ENCODE measurements around the gene EPHX1. TPM values are rescaled to one million over a fixed set of nuclear protein-coding genes. Genes with fewer than 3 reads are reported as not detected.

EPHX1 gene
- total and polyA plus RNA-seq, 10 of the 15 experiments (the other 5 are each of a cell fraction or from before 2014, with no cell fraction given), result 0.33 to 2.9 (median 0.78) TPM; not detected in 2

- TF ChIP-seq, protein P1, sequence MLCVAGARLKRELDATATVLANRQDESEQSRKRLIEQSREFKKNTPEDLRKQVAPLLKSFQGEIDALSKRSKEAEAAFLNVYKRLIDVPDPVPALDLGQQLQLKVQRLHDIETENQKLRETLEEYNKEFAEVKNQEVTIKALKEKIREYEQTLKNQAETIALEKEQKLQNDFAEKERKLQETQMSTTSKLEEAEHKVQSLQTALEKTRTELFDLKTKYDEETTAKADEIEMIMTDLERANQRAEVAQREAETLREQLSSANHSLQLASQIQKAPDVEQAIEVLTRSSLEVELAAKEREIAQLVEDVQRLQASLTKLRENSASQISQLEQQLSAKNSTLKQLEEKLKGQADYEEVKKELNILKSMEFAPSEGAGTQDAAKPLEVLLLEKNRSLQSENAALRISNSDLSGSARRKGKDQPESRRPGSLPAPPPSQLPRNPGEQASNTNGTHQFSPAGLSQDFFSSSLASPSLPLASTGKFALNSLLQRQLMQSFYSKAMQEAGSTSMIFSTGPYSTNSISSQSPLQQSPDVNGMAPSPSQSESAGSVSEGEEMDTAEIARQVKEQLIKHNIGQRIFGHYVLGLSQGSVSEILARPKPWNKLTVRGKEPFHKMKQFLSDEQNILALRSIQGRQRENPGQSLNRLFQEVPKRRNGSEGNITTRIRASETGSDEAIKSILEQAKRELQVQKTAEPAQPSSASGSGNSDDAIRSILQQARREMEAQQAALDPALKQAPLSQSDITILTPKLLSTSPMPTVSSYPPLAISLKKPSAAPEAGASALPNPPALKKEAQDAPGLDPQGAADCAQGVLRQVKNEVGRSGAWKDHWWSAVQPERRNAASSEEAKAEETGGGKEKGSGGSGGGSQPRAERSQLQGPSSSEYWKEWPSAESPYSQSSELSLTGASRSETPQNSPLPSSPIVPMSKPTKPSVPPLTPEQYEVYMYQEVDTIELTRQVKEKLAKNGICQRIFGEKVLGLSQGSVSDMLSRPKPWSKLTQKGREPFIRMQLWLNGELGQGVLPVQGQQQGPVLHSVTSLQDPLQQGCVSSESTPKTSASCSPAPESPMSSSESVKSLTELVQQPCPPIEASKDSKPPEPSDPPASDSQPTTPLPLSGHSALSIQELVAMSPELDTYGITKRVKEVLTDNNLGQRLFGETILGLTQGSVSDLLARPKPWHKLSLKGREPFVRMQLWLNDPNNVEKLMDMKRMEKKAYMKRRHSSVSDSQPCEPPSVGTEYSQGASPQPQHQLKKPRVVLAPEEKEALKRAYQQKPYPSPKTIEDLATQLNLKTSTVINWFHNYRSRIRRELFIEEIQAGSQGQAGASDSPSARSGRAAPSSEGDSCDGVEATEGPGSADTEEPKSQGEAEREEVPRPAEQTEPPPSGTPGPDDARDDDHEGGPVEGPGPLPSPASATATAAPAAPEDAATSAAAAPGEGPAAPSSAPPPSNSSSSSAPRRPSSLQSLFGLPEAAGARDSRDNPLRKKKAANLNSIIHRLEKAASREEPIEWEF (IDR thresholded peaks at IDR 0.05; ENCODE audit: insufficient replicate concordance, low read depth, low read length), result no peak
- no peak for TF ChIP-seq RELA (IDR thresholded peaks at IDR 0.05; ENCODE audit: borderline replicate concordance, partially characterized antibody)
- TF ChIP-seq RB1 (IDR thresholded peaks at IDR 0.05; ENCODE audit: borderline replicate concordance), result no peak
- no peak for TF ChIP-seq CHD1 (IDR thresholded peaks at IDR 0.05; ENCODE audit: low read depth, low read length)
- TF ChIP-seq ZZZ3 (IDR thresholded peaks at IDR 0.05; ENCODE audit: control insufficient read depth, insufficient read length, low read depth), result no peak
- no peak for TF ChIP-seq PAX5 (IDR thresholded peaks at IDR 0.05; ENCODE audit: borderline replicate concordance, low read depth, low read length)
- no peak for TF ChIP-seq RCOR1 (conservative IDR thresholded peaks at IDR 0.05; ENCODE audit: low read depth, low read length)
- TF ChIP-seq GATAD2B (conservative IDR thresholded peaks at IDR 0.05; ENCODE audit: low read depth), result no peak
- TF ChIP-seq PML (IDR thresholded peaks at IDR 0.05; ENCODE audit: low read length), result no peak
Observed at GRCh38 chr1:225862581-225862950, 52.6 kb downstream of the EPHX1 start (continued).

- Histone ChIP-seq H3K27me3 (replicated peaks in 1 of 2; ENCODE audit: control insufficient read depth in 2 of 2, insufficient read depth in 2 of 2, low read length in 1 of 2) (no peaks in the 10 kb centered on the region), H3K36me3 (ENCODE audit: control insufficient read depth in 2 of 2, insufficient read depth in 2 of 2, low read length in 1 of 2) (peaks cover 18 to 20% of the 10 kb centered on the region in 2 experiments), H2AFZ (ENCODE audit: control insufficient read depth, low read depth, low read length) (no peak overlapping the region), H3K4me1 (ENCODE audit: control insufficient read depth, insufficient read depth, low read length) (peaks cover 6% of the 10 kb centered on the region), H4K20me1 (ENCODE audit: control insufficient read depth, insufficient read depth) (no peaks in the 10 kb centered on the region), H3K9ac (ENCODE audit: control insufficient read depth, insufficient read depth, low read length) (no peak overlapping the region), H3K4me3 (no peak overlapping the region), H3K79me2 (ENCODE audit: control insufficient read depth, insufficient read depth, low read length) (no peaks in the 10 kb centered on the region), H3K4me2 (ENCODE audit: control insufficient read depth, insufficient read depth) (no peak overlapping the region), H3K27ac (ENCODE audit: control insufficient read depth, insufficient read depth) (no peak overlapping the region), H3K9me3 (replicated peaks; ENCODE audit: control insufficient read depth, insufficient read depth, low read length) (no peaks in the 10 kb centered on the region)
- 98% methylated on average over 5 of the region's 5 CpGs for whole genome bisulfite sequencing (ENCODE audit: insufficient coverage, insufficient replicate concordance, low lambda C conversion rate, missing lambda C conversion rate)
- ChIA-PET POLR2A (no interaction called here), SMC1A (ENCODE audit: uncharacterized antibody, unreplicated experiment) (interaction anchor here (0.9 kb wide), 1 partner anchor 19 kb away, joined by 3 read pairs; the partner anchor contains the start of gene TMEM63A), RAD21 (ENCODE audit: unreplicated experiment) (no interaction called here), CTCF (no interaction called here)
- no peak for FAIRE-seq
- no TSS peak for BruUV-seq (replicated peaks)
- in situ Hi-C loops (cut with MboI) (no loop called here), intact Hi-C loops (cut with micrococcal nuclease; ENCODE audit: unreplicated experiment) (no loop called here)
- no peak for ATAC-seq
- DNase-seq (ENCODE audit: low read depth, low spot score), result no peak
- no peak for TF ChIP-seq DPF2 (IDR thresholded peaks at IDR 0.05)
- no peak for TF ChIP-seq E2F8 (IDR thresholded peaks at IDR 0.05; ENCODE audit: low read depth, partially characterized antibody)
- no peak for TF ChIP-seq GABPA (IDR thresholded peaks at IDR 0.05; ENCODE audit: low read depth)
- no peak for TF ChIP-seq LARP7 (IDR thresholded peaks at IDR 0.05)
- no peak for TF ChIP-seq JUND (IDR thresholded peaks at IDR 0.05; ENCODE audit: low read depth, low read length)
- no peak for TF ChIP-seq SKIL (IDR thresholded peaks at IDR 0.05; ENCODE audit: low read depth, poor library complexity, severe bottlenecking)
Observed at GRCh38 chr1:225863167-225863566, 53.2 kb downstream of the EPHX1 start.
